Hypothalamus (tissue), 51 donors: ENCODE measurements around the gene NALCN.

Experiments
- DNase-seq, 51 donors: peaks; one replicate each; lab custom pipeline; 2025; lab: John Stamatoyannopoulos, UW

Gene NALCN

GRCh38 chr13:101417043-101417406 lies 717 bp upstream of the NALCN start:
- DNase-seq = peak in 3 of 51 donors; percentile 4 to 78 (median 11)

GRCh38 chr13:101415358-101416174 lies 742 bp downstream of the NALCN start:
- peak in 36 of 51 donors; percentile 5 to 79 (median 44) for DNase-seq

DNA sequence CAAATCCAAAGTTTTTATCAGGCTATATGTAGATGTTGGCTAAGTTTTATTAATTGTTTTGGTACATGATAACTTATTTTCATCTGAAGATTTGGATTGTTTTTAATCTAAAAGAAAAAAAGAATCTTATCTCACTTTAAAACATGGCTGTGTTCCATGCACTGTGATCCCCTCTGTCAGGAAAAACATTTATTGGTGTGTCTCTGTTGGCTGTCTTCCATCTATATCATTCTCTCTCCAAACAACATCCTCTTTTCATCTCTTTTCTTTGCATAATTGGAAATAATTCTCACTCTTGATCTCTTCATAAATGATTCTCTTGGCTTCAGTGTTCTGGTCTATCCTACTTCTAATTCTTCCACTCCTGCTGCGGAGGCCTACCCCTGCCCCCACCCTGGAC lies 4.2 kb downstream of the NALCN start:
- DNase-seq = no peak

DNA sequence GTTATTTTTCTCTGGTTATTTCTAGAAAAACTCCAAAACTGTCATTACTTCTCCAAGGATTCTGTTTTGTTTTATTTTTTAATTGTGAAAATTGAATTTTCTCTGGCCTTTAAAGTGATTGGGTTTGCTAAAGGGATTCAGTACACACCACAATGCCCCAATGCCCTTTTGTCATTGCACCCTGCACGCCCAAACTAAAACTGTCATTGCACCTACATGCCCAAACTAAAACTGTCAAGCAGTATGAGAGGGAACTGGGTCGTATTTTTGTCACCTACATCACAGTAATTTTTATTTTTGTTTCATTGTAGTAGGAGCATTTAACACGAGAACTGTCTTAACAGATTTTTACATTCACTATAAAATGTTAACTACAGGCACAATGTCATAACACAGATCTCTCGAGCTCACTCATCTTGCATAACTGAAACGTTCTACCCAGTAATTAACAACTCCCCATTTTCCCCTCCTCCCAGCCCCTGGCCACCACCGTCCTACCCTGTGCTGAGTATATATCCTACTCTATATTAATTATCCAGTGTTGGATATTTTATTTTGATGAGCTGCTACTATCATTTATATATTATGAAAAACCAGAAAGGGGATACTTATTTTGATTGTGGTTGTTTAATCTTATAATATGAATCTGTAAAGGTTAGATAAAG lies 7.2 kb downstream of the NALCN start:
- no peak for DNase-seq

DNA sequence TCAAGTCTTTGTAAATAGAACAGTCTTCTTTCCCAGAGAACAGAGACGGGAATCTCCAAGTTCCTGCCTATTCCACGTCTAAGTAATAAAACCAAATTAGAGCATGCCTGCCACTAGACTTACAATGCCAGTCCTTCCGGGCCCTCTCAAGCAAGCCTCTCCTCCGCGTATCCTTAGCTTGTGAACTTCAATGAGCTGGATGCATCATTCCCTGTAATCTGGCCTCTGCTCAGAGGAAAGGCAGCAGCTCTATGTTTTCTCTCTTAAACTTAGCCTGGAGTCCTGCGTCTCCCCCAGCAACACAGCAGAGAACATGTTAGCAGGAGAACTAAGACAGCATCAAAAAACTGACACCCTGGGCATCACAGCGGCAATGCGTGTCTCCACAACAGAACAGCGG lies 8.2 kb downstream of the NALCN start:
- DNase-seq = no peak

DNA sequence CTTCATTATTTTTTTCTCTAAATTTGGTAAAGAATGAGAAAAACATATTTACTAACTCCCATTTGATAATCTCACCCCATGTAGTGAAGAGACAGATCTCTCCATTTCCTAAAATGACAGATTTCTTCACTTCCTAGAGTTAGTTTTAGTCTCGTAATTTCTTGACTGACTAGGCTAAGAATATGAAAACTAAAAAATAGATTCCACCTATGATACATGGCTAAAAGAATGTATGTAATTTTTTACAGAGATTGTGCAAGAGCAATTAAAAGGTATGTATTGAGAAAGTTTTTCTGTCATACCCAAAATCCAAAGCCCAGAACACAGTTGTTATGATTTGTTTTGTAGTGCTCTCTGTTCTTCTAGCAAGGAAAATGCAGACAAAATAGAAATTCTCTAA lies 9.5 kb downstream of the NALCN start:
- no peak for DNase-seq

DNA sequence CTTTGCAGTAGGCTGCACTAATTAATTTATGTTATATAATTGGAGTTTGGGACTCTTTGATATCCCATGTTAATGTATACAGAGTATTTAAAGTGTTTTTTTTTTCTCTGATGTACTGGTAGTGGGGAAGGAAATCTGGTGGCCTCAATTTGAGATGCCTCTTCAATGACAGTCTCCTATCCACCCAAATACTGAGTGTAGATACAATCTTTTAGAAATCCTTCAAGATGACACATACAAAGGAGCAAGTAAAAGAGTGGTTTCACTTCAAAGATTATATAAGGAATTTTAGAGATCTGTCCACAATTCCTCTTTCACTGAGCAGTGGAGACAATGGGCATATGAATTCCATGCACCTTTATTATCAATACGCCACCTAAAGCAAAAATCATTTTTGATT lies 15.1 kb downstream of the NALCN start:
- DNase-seq = no peak

DNA sequence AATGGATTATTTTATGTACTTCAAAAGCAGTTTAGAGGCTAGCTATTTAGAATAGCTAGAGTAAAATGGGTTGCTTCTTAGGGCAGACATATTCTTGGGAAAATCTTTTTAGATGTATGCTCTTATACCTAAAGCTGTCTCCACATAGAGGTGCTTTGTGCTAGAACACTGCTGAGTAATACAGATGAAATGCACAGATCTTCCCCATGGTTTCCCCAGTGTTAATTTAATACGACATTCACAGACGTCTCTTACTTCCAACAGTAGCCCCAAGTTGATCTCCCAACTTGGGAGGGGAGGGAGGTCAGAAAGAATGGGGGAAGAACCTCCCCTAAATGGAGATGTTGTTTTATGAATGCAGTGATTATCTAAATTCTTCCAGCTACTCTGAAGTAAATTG lies 16.9 kb downstream of the NALCN start:
- DNase-seq = no peak

- DNase-seq = no peak
Observed at GRCh38 chr13:101398920-101399319, 17.4 kb downstream of the NALCN start.

DNA sequence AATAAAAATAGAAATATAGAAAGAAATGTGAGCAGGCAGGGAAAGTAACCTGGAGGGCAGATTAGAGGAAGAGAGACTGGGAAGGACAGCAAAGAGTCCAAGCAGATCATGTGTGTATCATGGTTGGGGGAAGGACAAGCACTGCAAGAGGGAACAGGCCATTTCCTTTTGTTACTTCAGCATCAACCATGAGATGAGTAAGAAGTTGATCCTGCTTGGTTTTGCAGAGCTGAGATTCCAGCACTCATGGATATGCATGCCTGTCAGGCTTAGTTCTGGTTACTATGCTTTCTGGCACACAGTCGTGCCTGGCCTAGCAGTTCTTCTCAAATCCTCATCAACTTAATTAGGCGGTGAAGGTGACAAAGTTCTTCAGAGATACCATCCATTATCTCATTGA lies 18.1 kb downstream of the NALCN start:
- DNase-seq = no peak

DNA sequence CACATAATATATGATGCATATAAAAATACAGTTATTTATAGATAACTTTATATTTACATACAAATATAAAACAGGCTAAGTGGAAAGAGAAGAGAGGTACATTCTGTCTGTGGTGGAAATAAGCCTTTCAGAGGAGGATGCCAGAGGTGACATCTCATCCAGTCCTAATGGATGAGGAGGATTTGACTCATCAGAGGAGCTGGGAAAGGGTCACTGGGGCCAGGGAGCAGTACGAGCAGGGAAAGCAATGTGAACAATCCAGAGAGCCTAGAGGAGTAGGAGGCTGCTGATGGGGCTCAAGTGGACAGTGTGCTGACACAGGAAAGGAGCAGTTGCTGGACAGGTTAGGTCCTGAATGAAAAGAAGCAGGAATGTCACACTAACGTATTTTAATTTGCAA lies 18.6 kb downstream of the NALCN start:
- no peak for DNase-seq

DNA sequence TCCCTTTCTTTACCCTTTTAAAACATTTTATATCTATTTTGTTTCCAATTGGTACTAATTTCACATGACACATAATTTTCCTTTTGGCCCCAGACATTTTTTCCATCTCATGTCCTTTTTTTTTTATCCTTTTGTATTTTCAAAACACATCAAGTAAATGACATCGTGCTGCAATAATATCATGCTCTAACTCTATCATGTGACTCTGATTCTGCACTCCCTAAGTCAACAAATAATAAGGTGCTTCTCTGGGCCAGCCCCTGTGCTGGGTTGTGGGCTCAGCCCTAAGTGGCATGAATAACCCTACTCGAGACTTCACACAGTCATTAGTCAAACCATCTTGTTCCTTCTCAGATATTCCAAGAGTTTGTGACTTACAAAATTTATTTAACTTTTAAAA lies 21.7 kb downstream of the NALCN start:
- DNase-seq = no peak

DNA sequence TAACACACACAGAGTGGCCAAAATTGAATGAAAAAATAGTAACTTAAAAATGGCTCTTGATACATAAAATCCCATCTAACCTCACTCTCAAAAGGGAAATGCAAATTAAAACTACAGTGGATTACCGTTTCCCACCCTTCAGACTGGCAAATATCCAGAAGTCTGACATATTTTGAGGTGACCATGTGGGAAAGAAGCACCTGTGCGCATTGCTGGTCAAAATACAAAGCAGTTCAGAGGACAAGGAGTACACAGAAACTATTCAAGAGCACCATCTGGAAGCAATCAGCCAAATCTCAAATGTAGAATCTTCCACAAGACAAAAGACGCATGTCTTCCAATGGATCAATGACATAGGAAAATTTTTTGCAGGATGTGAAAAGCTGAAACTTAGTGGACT lies 23.2 kb downstream of the NALCN start:
- no peak for DNase-seq

GRCh38 chr13:101390461-101390860 lies 25.8 kb downstream of the NALCN start:
- DNase-seq = no peak

DNA sequence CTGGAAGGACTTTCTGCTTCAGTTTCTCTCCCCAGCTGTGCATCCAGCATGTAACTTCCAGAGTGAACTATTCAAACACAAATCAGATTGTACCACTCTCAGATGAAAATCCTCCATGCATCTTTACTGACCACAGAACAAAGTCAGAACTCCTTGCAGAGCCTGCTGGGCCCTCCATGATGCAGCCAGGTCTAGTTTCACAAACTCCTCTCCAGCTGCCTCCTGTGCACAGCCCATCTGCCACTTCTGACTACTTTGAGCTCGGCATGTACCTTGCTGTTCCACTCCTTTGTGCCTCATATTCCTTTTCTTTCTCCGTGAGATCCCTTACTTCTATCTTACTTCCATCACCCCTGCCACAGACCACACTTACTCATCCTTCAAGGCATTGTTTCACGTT lies 31.4 kb downstream of the NALCN start:
- DNase-seq = no peak

GRCh38 chr13:101383595-101383994 lies 32.7 kb downstream of the NALCN start:
- DNase-seq = no peak

GRCh38 chr13:101382701-101383100 lies 33.6 kb downstream of the NALCN start:
- no peak for DNase-seq

DNA sequence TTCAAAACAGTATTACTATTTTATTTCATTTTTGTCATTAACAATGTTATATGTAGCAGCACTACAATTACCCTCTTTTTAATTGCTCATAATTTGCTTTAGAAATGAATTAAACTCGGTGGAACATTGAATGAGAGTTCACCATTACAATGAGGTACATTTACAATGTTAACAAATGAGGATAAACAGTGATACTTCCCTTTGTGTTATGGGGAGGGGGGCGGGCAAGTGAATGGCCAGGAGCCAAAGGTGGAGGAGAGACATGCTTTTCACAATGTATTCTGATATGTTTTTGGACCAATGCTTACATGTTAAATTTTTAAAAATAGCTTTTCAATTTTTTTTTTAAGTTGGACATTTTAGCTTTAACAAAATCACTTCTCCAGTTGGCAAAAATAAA lies 34.2 kb downstream of the NALCN start:
- no peak for DNase-seq

DNA sequence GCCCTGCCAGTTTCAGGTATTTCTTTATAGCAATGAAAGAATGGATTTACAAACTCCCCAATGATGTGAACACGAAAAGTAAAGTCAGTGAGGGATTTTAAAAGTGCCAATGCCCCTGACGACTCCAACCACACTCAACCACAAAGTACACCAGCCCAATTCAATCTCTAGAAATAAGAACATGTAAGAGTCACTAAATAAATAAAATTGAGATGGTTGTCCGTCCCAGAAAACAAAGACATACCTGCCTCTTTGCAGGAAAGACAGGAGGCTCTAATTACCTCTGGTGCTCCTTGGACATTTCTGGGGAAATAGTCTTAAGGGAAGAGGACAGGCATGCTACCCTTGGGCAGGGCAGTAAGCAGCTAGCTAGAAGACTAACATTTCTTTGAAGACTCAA lies 55.8 kb downstream of the NALCN start:
- no peak for DNase-seq

DNA sequence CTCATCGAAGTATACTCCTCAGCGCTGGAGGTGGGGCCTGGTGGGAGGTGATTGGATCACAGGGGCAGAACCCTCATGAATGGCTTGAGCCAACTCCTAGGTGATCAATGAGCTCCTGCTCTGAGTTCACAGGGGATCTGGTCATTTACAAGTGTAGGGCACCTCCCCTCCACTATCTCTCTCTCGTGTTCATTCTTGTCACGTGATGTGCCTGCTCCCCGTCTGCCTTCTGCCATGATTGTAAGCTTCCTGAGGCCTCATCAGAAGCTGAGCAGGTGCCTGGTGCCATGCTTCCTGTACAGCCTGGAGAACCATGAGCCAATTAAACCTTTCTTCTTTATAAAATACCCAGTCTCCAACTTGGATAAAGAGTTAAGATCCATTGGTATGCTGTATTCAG lies 61.4 kb downstream of the NALCN start:
- DNase-seq = no peak

DNA sequence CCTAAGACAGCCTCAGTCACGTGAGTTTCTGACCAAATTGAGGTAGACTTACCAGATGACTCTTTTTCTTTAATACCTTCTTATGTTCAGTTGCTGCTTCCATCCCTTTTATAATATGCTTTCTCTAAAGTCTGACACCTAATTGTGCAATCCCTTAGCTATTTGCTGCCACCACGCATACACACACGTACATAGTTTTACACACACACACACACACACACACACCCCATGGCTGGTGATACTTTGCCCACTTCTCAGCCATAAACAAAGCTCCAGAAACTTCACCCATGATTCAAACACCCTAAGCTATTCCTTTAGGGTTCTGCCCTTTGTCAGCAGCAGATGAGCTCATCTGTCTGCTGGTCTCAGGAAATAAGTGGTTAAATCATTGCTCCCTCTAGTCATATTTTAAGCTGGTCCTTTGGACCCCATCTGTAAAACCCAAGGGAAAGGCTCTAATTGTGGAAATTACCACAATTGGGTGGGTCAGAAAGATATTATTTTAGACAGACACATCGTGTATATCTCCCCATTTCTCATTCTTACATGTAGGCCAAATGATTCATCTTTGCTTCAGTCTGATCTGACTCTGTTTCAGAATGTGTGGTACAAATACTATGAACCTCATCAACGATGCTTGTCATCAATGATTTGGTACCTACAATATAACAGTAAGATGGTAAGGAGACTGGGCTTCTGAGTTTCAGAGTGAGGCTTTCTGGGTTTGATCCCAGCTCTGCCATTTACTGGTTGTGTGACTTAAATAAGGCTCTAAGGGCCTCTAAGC lies 69.2 kb downstream of the NALCN start:
- DNase-seq = no peak

DNA sequence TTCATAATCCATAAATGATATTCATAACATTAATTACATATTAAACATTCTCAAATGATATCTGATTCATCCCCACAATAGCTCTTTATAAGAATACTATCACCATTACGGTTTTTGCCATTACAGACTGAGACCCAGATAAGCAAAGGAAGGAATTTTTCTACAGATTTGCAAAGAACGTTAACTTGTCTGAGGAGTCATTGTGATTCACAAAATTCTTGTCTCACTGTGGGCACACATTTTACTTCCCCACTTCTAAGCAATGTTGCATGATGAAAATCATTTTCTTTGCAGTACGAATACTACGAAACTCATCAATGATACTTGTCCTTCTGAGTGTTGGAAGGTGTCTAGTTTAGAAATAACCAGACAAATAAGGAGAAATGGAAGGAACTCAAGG lies 70.1 kb downstream of the NALCN start:
- no peak for DNase-seq
